K562 (cell line): ENCODE measurements around the gene IRAK4. TPM values are rescaled to one million over a fixed set of nuclear protein-coding genes. Genes with fewer than 3 reads are reported as not detected.

ENCODE experiments used
- AFF4 ChIP-seq: sonication (generic); formaldehyde crosslinking; IDR thresholded peaks from 2 replicates; pipeline ENCODE4 v1.8.0; 2023; ENCODE audit warnings: mild to moderate bottlenecking, missing genetic modification reagents
- BHLHE40 ChIP-seq: IDR thresholded peaks from 2 replicates; pipeline ENCODE4 v1.6.1; 2011; ENCODE audit warnings: low read length, improper control_type of control experiment
- ILK ChIP-seq: fragments of 450-650 bp; IDR thresholded peaks from 2 replicates; pipeline ENCODE4 v1.6.1; 2016; ENCODE audit warnings: missing genetic modification characterization, low read depth, mild to moderate bottlenecking, missing compliant biosample characterization, moderate library complexity, borderline replicate concordance
- NCOR1 ChIP-seq: fragments of 450-650 bp; IDR thresholded peaks from 2 replicates; pipeline ENCODE4 v1.6.1; 2016; ENCODE audit warnings: mild to moderate bottlenecking, moderate library complexity
- NFRKB ChIP-seq: fragments of 450-650 bp; IDR thresholded peaks from 2 replicates; pipeline ENCODE4 v1.6.1; 2016; ENCODE audit warnings: low read depth
- NR2C2 ChIP-seq, 2 experiments: fragments of 200-800 bp in 1 of 2; sonication (Bioruptor generic) in 1 of 2; sonication (generic) in 1 of 2; formaldehyde crosslinking in 1 of 2; IDR thresholded peaks; 2 replicates each; pipeline versions ENCODE4 v1.6.1 to v1.8.0; 2016 to 2022; ENCODE audit warnings: mild to moderate bottlenecking in 1 of 2, missing compliant biosample characterization in 1 of 2, missing genetic modification characterization in 1 of 2, missing genetic modification reagents in 1 of 2
- RBM34 ChIP-seq: fragments of 200-400 bp; formaldehyde crosslinking; IDR thresholded peaks from 2 replicates; pipeline ENCODE4 v1.6.1; 2018; ENCODE audit warnings: low read length, borderline replicate concordance; ENCODE audit not compliant: insufficient read depth
- SIX5 ChIP-seq, 2 experiments: IDR thresholded peaks; 2 replicates each; pipeline ENCODE4 v1.6.1; 2011; ENCODE audit warnings: low read length in 2 of 2, borderline replicate concordance in 1 of 2, low read depth in 1 of 2, mild to moderate bottlenecking in 1 of 2, moderate library complexity in 1 of 2; ENCODE audit not compliant: insufficient read depth in 1 of 2
- TAF1 ChIP-seq: IDR thresholded peaks from 2 replicates; pipeline ENCODE4 v1.6.1; 2011; ENCODE audit warnings: mild to moderate bottlenecking, low read length, moderate library complexity; ENCODE audit not compliant: insufficient read depth, control insufficient read depth, severe bottlenecking; ENCODE audit errors: extremely low read depth
- ZNF318 ChIP-seq, 2 experiments: fragments of 450-650 bp; IDR thresholded peaks; 2 replicates each; pipeline ENCODE4 v1.6.1; 2016; ENCODE audit warnings: mild to moderate bottlenecking in 2 of 2, borderline replicate concordance in 1 of 2, low read depth in 1 of 2, moderate library complexity in 1 of 2
- ZNF740 ChIP-seq, 3 experiments: fragments of 200-800 bp in 1 of 3; sonication (Bioruptor generic) in 1 of 3; sonication (generic) in 1 of 3; formaldehyde crosslinking in 1 of 3; IDR thresholded peaks; 2 replicates each; pipeline versions ENCODE4 v1.6.1 to v1.8.0; 2016 to 2022; ENCODE audit warnings: mild to moderate bottlenecking in 2 of 3, missing compliant biosample characterization in 2 of 3, missing genetic modification characterization in 2 of 3, missing genetic modification reagents in 1 of 3
- polyA plus RNA-seq, 8 experiments: library from polyadenylated mRNA; depleted of rRNA in 4 of 8; stranded (reverse) in 5 of 8; unstranded in 3 of 8; fragments of >200 nt; fragmentation: Nextera tagmentation in 2 of 8; fragmentation: Illumina TruSeq in 1 of 8; extraction: Ambion mirVana in 2 of 8; extraction: Trizol in 1 of 8; gene quantifications; 2 replicates each; pipeline versions ENCODE4 v1.2.1 to v1.2.3, GENCODE V29; 2011 to 2014; ENCODE audit warnings: inconsistent platforms in 1 of 8, missing spikeins in 1 of 8
- total RNA-seq, 7 experiments: library from RNA; depleted of rRNA in 6 of 7; stranded (reverse); fragments of >200 nt in 6 of 7; fragmentation: Illumina TruSeq in 2 of 7; extraction: Trizol in 2 of 7; gene quantifications; 2 replicates each; pipeline versions ENCODE4 v1.2.1 to v1.2.3, GENCODE V29; 2011 to 2021; ENCODE audit warnings: low replicate concordance in 1 of 7

The IRAK4 gene
- total and polyA plus RNA-seq, 9 of the 15 experiments (the other 6 are each of a cell fraction or from before 2014, with no cell fraction given): 10.8 to 34.5 (median 16.0) TPM

GRCh38 chr12:43805860-43806736, 47.3 kb downstream of the IRAK4 start, which contains the start of gene TWF1 (continued):
- no peak for TF ChIP-seq AFF4 (CRISPR knock-in tag)
- no peak for TF ChIP-seq NR2C2 (CRISPR knock-in tag; IDR thresholded peaks at IDR 0.05)
- TF ChIP-seq NR2C2 (tag; IDR thresholded peaks at IDR 0.05): peak; percentile 84
- no peak for TF ChIP-seq ZNF740 (CRISPR knock-in tag; IDR thresholded peaks at IDR 0.05)
- no peak for TF ChIP-seq ZNF740 (tag; IDR thresholded peaks at IDR 0.05)
- no peak for TF ChIP-seq ZNF318 (IDR thresholded peaks at IDR 0.05; ENCODE audit: borderline replicate concordance in 1 of 2, low read depth in 1 of 2)
- no peak for TF ChIP-seq ILK (tag)
- no peak for TF ChIP-seq BHLHE40
- TF ChIP-seq SIX5 (IDR thresholded peaks at IDR 0.05; ENCODE audit: borderline replicate concordance in 1 of 2, insufficient read depth in 1 of 2, low read depth in 1 of 2, low read length in 2 of 2): no peak
- 0 out of 2 replicates have a peak, but pooled peaks have one; percentile 19 for TF ChIP-seq NCOR1
- peak; percentile 77 for TF ChIP-seq TAF1
- TF ChIP-seq RBM34: no peak
- peak; percentile 72 for TF ChIP-seq NFRKB
